Measurements from ENCODE around the gene ASTN2.

GRCh38 chr9:116860509-116861120 is 554.2 kb downstream of the ASTN2 start:
- TF ChIP-seq CTCF (IDR thresholded peaks at IDR 0.05; ENCODE audit: low read length), result peak; percentile 64
- TF ChIP-seq EZH2 (optimal IDR thresholded peaks at IDR 0.05; ENCODE audit: low read depth, low read length), result no peak
- no peak for TF ChIP-seq EZH2phosphoT487 (IDR thresholded peaks at IDR 0.05; ENCODE audit: low read length)

All from MM.1S (cell line).